Measurements from ENCODE around the gene FBXO47. TPM values are rescaled to one million over a fixed set of nuclear protein-coding genes. Genes with fewer than 3 reads are reported as not detected.

The FBXO47 gene
- total and polyA plus RNA-seq, 2 donors (not counting 3 experiments of a cell fraction or from before 2014, with no cell fraction given) = not detected

- intact Hi-C loops (cut with micrococcal nuclease) (no loop called here), dilution Hi-C loops (cut with MboI; ENCODE audit: extremely low pct_ligation_motif_present, low sequenced_read_pairs) (no loop called here)
- peaks cover 28% of the 10 kb centered on the region for H3K4me1 ChIP-seq (ENCODE audit: control insufficient read depth, extremely low read depth, insufficient read depth, low read length)
- H3K9me1 ChIP-seq (replicated peaks; ENCODE audit: control insufficient read depth, extremely low read depth, insufficient read depth, low read length) = no peaks in the 10 kb centered on the region
- DNase-seq (ENCODE audit: low read depth, low spot score) (no peak), FAIRE-seq (no peak)
- H3K4me3 ChIP-seq (replicated peaks in 1 of 3; ENCODE audit: insufficient read depth in 1 of 3, low read depth in 1 of 3, low read length in 3 of 3) = no peak overlapping the region
- CTCF ChIA-PET = no interaction called here
- H3K27ac ChIP-seq (ENCODE audit: insufficient read depth, low read depth, low read length) = no peak overlapping the region
- no TSS peak for BruUV-seq (replicated peaks)
- H3K9ac ChIP-seq (replicated peaks; ENCODE audit: extremely low read depth, insufficient read depth, low read length) = no peak overlapping the region
- POLR2A ChIA-PET = no interaction called here
- H3K9me3 ChIP-seq (replicated peaks; ENCODE audit: control insufficient read depth, insufficient read depth, low read length) = no peaks in the 10 kb centered on the region
- H2AFZ ChIP-seq (ENCODE audit: low read depth, low read length) = no peak overlapping the region
- H3K36me3 ChIP-seq (ENCODE audit: control insufficient read depth in 2 of 2, extremely low read depth in 1 of 2, insufficient read depth in 2 of 2, low read length in 2 of 2) = peaks cover 6 to 40% of the 10 kb centered on the region in 2 experiments
- no peaks in the 10 kb centered on the region for H3K27me3 ChIP-seq (ENCODE audit: control insufficient read depth in 2 of 2, insufficient read depth in 2 of 2, low read length in 2 of 2)
- H3K4me2 ChIP-seq (ENCODE audit: insufficient read depth, low read length) = no peak overlapping the region
- H4K20me1 ChIP-seq (replicated peaks; ENCODE audit: control insufficient read depth, extremely low read depth, insufficient read depth, low read length) = no peaks in the 10 kb centered on the region
- H3K79me2 ChIP-seq (ENCODE audit: control insufficient read depth, insufficient read depth, low read length) = peaks cover 30% of the 10 kb centered on the region
- TF ChIP-seq FOS (IDR thresholded peaks at IDR 0.05; ENCODE audit: borderline replicate concordance, insufficient read depth, low read length) = no peak
- no peak for TF ChIP-seq EZH2 (IDR thresholded peaks at IDR 0.05; ENCODE audit: borderline replicate concordance, low read depth, low read length, severe bottlenecking)
- no peak for TF ChIP-seq JUN (IDR thresholded peaks at IDR 0.05; ENCODE audit: borderline replicate concordance, insufficient read depth, insufficient read length, low read depth)
- no peak for TF ChIP-seq CTCF (IDR thresholded peaks at IDR 0.05; ENCODE audit: extremely low read depth in 1 of 2, insufficient read depth in 1 of 2, low read depth in 1 of 2, low read length in 2 of 2)
- no peak for TF ChIP-seq GATA2 (IDR thresholded peaks at IDR 0.05; ENCODE audit: insufficient read depth, insufficient read length, low read depth, low read length)
- TF ChIP-seq, protein P1, sequence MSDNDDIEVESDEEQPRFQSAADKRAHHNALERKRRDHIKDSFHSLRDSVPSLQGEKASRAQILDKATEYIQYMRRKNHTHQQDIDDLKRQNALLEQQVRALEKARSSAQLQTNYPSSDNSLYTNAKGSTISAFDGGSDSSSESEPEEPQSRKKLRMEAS (IDR thresholded peaks at IDR 0.05; ENCODE audit: insufficient read depth, insufficient read length) = no peak
- no peak for TF ChIP-seq MYC (IDR thresholded peaks at IDR 0.05; ENCODE audit: low read depth, low read length)
- TF ChIP-seq POLR2AphosphoS5 (IDR thresholded peaks at IDR 0.05; ENCODE audit: insufficient read depth, low read depth, low read length) = no peak
- no peak for TF ChIP-seq POLR2A (IDR thresholded peaks at IDR 0.05; ENCODE audit: low read depth, low read length)
Measured at GRCh38 chr17:38911081-38911730, 56.0 kb downstream of the FBXO47 start.

Measured in endothelial cell of umbilical vein (primary cell).